ENCODE results near the gene SEC14L2.
"Not testable (repeated sequence)": the region's sequence is repeated elsewhere in the genome, so short reads cannot be mapped to it uniquely, and the experiment has no call there.

The SEC14L2 gene

DNA sequence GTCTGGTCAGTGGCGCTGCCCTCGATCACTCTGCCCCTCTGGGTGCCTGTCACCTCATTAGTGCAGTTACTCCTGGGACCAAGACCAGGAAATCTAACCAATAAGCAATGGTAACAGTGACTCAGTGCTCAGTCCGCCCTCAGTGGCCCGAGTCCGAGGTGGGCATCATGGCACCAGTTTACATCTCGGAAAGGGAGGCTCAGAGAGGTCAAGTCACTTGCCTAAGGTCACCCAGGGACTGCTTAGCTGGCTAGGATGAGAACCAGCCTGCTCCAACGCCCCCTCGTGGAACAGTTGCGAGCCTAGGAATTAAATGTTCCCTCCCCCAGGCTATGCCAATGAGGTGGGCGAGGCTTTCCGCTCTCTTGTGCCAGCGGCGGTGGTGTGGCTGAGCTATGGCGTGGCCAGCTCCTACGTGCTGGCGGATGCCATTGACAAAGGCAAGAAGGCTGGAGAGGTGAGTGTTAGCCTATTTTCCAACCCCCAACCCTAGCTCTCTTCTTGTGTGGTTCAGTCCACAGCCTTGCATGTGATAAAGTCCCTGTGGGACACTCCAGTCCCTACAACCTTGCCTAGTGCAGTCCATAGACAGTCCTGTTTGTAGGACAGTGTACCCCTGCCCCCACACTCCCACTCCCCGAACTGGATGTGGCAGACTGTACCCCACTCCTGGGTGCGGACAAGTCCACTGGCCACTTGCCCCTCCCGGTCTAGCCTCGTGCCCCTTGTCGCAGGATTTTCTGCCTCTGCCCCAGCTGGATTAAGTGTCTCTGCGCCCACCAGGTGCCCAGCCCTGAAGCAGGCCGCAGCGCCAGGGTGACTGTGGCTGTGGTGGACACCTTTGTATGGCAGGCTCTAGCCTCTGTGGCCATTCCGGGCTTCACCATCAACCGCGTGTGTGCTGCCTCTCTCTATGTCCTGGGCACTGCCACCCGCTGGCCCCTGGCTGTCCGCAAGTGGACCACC, 29.9 kb downstream of the SEC14L2 start:
- DNase-seq (ENCODE audit: low read depth in 3 of 3), result peak; percentile 73 to 91 (median 81)

DNA sequence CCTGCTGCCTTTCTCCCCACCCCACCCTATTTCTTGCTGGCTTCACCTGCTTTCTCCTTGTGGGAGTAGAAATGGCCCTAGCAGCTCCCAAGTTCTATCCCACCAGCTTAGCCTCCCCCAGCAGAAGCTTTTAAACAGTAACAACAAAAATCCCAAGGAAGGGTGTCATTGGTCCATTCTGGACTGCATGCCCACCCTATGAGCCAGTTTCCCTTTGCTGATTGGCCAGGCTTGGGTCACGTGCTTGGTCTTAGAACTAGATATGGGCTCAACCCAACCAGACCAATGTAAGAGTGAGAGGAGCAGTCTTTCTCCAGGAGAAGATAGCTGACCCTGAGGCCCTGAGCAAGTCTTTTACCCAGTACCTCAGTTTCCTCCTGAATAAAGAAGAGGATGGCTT, 31.1 kb downstream of the SEC14L2 start:
- DNase-seq (ENCODE audit: low read depth in 3 of 3), result no peak

DNA sequence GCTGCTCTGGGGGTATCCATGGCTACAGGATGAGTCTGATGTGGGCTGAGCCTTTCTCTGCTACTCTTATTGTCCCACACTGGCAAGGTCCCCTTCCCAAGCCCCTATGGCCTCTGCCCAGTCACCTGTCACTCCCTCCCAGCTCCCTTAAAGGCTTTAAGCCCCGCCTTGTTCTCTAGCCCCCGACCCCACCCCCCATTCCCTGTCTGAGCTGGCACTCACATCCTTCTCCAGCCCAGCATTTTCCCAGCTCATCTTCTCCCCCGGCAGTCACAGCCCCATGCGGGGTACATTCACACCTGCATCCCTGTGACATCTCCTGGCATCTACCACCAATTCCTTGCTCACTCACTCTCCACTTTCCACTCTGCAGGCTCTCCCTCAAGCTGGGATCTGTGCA, 33.1 kb downstream of the SEC14L2 start:
- DNase-seq (ENCODE audit: low read depth in 3 of 3), result no peak

DNA sequence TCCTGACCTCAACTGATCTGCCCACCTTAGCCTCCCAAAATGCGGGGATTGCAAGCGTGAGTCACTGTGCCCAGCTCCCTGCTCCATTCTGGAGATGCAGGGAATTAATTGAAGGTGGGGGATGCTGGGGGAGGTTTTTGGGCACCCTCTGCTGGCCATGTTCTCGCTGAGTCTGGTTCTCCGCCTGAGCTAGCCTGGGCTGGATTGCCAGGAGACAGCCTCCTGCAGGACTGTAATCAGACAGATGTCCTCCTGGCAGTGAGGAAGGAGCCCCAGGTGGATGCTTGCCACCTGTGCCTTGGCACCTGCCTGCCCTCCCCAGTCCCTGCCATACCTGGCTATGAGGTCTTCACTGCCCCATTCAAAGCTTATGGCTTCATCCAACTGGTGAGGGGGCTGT, 34.1 kb downstream of the SEC14L2 start:
- no peak for DNase-seq (ENCODE audit: low read depth in 3 of 3)

DNA sequence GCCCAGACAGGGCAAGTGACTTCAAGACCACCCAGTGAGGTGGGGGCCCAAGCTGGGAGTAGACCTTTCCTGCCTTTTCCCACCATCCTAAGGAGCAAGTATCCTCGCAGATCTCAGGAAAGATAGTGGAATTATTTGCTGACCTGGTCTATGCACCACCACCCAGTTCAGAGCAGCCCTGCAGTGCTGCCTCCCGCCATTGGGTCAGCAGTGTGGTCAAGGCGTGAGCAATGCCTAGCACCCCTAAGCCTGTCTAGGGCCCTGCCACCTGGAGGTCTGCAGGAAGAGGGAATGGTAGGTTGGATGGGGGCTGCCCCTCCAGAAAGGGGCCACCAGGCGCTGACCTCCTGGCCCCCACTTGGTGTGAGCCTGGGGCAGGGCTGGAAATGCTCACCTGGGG, 35.3 kb downstream of the SEC14L2 start:
- DNase-seq (ENCODE audit: low read depth in 3 of 3), result no peak

DNA sequence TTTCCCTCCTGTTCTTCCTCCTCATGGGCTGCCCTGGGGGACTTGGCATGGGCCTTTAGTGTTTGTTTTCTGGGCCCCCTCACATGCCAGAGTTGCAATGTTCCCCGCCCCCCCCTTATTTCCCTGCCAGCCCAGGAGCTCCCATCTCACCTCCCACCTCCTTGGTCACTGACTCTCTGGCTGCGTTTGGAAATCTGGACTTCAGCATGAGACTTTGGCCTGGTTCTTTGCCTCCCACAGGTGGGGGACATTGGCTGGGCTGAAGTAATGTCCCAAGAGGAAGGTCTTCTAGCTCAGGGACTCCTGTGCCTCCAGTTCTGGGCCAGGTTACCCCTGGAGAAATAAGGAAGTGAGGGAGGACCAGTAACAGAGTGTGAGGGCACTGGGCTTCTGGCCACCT, 35.7 kb downstream of the SEC14L2 start:
- no peak for DNase-seq (ENCODE audit: low read depth in 3 of 3)

DNA sequence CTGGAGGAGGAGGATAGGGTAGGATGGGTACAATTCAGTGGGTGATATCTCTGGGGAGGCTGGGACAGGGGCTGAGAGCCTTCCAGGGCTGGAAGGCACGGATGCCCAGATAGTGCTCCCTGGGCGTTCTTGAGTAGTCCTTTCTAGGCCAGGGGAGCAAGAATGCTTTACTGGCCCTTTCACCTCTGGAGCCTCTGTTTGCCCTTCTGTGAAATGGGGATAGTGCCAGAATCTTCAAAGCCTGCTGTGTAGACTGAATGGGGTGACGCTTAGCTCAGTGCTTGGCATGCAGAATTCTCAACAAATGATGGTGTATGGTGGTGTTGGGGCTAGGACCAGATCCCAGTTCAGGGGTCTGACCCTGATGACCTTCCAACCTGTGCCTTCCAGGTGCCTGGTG, 36.4 kb downstream of the SEC14L2 start:
- no peak for DNase-seq (ENCODE audit: low read depth in 3 of 3)

DNA sequence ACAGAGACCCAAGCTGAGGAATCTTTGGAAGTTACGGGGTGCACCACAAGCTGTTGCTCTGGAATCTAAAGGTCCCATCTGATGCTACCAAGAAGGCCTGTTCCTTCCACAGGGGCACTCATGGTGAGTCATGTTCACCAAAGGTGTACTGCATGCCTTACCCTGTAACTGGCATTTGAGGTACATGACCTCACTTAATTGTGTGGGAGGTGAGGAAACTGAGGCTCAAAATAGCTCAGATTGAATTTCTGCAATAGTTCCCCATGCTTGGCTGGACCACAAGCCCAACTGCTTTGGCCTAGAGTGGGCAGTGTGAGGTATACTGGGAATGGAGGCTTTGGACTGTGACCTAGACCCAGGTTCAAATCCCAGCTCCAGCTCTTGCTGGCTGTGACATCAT, 37.0 kb downstream of the SEC14L2 start:
- DNase-seq (ENCODE audit: low read depth in 3 of 3), result no peak

DNA sequence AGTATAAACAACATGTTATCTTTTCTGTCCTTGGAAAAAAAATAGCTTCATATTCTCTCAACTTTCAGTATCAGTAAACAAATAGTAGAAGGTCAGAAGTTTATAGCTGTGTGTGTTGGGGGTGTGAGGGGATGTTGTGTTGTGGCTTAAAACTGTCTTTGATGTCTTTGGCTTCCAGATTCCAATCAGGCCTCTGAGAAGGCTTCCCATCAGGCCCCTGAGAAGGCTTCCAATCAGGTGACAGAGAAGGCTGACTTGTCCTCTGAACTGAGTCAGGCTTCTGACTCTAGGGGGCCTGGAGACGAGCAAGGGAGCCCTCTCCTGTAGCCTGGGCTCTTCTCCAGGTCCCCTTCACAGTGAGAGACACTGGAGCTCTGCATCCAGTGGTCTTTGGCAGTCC, 38.0 kb downstream of the SEC14L2 start:
- no peak for DNase-seq (ENCODE audit: low read depth in 3 of 3)

DNA sequence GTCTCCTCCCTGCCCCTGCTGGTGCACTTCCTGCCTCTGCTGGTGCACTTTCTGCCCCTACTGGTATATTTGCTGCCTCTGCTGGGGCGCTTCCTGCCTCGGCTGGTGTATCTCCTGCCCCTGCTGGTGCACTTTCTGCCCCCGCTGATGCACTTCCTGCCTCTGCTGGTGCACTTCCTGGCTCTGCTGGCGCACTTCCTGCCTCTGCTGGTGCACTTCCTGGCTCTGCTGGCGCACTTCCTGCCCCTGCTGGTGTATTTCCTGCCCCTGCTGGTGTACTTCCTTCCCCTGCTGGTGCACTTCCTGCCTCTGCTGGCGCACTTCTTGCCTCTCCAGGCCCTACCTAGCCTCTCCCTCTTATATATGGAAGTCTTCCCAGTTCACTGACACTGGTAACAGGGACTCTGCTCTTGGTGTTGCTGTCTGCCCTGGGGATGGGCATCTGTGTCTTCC, 38.9 kb downstream of the SEC14L2 start:
- DNase-seq (ENCODE audit: low read depth in 3 of 3), result peak; percentile 59 to 71 (median 71)

DNA sequence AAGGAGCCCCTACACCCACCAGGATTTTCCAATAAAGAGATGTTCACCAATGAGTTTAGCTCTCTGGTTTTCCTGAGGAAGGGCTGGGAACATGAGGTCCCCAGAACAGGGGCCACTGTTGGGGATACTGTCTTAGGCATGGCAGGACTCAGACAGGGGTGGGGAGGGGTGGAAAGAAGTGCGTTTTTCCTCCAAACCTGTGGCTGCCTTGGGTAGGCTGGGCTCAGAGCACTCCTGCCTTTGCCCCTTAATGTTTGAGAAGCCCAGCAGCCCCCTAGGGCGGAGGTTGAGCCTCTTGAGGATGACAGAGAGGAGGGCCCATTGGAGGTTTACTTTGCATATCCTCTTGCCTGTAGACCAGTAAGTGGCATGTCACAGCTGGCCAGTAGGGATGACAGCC, 39.4 kb downstream of the SEC14L2 start:
- DNase-seq (ENCODE audit: low read depth in 3 of 3), result no peak

DNA sequence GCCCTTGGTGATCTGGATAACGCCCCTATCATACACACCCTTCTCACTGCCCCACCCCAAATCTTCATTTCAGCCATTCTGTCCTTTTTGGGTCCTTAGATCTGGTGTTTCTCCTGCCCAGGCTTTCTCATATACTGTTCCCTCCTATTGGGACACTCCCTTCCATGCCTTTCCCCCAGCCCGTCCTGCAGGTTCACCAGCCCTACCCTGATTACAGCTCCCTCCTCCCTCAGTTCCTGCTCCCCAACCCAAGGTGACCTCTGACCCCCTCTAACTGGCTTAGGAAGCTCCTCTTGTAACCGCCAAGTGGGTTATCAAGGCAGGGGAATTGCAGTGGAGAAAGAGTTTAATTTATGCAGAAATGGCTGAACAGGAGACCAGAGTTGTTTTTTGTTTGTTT, 41.7 kb downstream of the SEC14L2 start:
- no peak for DNase-seq (ENCODE audit: low read depth in 3 of 3)

DNA sequence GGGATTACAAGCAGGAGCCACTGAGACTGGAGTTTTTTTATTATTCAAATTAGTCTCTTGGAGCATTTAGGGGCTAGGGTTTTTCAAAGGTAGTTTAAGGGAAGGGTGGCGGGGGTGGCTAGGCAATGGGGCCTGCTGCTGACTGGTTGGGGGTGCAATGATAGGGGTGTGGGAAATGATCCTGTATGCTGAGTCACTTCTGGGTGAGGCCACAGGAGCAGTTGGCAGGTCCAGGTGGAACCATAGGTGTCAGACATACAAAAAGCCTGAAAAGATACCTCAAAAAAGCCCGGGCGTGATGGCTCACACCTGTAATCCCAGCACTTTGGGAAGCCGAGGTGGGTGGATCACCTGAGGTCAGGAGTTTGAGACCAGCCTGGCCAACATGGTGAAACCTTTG, 42.4 kb downstream of the SEC14L2 start:
- DNase-seq (ENCODE audit: low read depth in 3 of 3), result no peak

DNA sequence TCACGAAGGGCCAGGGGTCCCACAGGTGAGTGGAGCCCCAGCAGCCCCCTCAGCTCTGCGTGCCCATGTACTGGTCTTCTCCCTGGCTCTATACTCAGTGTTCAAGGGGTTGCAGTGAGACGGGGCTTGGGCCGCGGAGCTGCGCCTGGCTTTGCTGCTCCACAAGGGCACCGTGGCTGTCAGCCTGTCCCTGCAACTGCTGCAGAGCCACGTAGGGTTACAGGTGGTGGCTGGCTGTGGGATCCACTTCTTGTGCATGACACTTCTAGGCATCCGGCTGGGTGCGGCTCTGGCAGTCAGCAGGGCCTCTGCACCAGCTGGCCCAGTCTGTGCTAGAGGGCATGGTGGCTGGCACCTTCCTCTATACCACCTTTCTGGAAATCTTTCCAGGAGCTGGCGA, 43.0 kb downstream of the SEC14L2 start:
- no peak for DNase-seq (ENCODE audit: low read depth in 3 of 3)

DNA sequence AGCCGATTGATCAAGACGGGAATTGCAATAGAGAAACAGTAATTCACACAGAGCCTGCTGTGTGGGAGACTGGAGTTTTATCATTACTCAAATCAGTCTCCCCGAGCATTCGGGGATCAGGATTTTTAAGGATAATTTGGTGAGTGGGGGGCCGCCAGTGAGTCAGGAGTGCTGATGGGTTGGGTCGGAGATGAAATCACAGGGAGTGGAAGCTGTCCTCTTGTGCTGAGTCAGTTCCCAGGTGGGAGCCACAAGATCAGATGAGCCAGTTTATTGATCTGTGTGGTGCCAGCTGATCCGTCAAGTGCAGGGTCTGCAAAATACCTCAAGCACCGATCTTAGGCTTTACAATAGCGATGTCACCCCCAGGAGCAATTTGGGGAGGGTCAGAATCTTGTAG, 44.3 kb downstream of the SEC14L2 start:
- DNase-seq (ENCODE audit: low read depth in 3 of 3), result no peak

DNA sequence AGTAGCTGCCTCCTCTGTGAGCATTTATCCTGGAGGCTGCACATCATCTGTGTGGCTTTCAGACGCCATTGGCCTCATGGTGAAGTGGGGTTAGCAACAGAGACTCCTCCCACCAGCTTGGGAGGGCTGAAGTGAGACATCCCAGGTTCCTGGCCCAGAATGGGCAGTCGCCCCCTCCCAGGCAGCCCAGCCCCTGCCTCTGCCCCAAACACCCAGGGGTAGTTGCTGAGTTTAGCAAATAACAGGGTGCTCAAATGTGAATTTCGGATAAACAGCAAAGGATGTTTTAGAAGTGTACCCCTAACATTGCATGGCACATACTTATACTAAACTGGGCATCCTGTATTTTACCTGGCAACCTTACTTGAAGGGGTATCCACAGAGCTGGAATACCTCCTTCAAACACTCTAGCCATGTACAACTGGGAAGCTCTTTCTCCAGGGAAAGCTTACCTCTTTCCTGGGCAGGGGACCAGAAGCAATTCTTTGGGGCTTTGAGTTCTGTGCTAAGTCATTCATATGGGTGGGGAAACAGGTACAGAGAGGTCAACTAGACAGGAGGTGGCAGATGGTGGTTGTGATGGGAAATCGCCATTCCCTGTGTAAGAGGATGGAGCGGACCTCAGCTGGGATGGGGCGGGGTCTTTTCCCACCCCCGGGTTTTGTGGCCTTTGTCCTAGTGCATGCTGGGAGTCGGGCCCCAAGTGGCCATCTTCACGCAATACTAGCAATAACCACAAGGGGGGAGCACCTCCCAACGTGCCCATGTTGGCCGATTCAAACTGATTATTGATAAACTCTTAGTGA, 48.0 kb downstream of the SEC14L2 start:
- DNase-seq (ENCODE audit: low read depth in 3 of 3), result peak in 1 of 3 experiments; percentile 52

DNA sequence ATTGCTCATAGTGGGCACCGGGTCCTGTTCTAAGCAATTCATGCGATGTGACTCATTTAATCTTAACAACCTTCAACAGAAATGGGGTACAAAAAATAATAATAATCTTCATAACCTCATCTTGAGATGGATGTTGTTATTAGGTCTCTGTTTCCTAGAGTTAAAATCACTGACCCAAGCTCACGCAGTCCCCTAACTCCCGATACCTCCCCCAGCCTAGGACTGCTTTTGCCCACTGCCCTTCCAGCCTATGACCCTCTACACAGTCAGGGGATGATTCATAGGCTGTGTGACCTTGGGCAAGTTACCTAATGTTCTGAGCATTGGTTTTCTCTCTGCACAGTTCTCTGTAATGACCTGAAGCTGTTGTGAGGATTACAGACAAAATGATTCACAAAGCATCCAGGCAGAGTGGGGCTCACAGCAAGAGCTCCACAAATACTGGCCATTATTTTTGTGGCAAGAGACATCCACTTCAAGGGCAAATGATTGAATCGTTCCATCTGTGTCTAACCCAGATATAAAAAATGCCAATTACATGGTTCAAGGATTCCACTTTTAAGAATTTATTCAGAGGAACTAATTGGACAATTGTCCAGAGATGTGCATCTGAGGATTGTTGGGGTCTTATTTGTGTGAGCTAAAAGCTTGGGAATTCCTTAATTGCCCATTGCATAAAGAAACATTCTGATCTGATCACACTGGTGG, 48.8 kb downstream of the SEC14L2 start:
- no peak for DNase-seq (ENCODE audit: low read depth in 3 of 3)

DNA sequence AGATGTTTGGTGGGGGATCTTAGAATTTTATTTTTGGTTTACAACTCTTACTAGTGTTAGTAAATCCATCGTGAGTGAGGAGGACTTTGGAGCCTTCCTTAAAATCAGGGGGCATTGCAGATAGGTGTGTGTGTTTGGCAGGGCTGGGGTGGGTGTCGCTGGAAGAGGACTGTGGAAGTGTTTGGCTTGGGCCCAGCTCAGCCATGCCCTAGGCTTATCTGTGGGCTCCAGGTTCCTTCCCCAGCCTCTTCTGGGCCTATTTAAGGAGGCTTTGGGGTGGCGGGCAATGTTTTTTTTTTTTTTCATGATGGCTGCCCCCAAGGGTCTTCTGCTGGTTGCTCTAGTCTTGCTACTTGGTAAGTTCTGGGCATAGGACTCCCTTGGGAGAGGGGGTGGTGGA, 50.8 kb downstream of the SEC14L2 start:
- DNase-seq (ENCODE audit: low read depth in 3 of 3), result no peak

DNA sequence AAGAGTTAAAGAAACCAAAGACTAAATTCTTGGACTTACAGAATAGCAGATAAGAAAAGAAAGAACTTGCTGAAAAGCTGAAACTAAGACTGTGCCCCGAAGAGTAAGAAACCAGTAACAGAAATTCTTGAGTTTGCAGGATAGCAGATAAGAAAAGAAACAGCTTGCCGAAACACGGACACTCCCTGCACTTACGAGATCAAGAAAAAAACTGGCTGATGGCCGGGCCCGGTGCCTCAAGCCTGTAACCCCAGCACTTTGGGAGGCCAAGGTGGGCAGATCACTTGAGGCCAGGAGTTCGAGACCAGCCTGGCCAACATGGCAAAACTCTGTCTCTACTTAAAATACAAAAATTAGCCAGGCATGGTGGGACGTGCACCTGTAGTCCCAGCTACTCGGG, 54.7 kb downstream of the SEC14L2 start:
- not testable (repeated sequence) for DNase-seq (ENCODE audit: low read depth in 3 of 3)

DNA sequence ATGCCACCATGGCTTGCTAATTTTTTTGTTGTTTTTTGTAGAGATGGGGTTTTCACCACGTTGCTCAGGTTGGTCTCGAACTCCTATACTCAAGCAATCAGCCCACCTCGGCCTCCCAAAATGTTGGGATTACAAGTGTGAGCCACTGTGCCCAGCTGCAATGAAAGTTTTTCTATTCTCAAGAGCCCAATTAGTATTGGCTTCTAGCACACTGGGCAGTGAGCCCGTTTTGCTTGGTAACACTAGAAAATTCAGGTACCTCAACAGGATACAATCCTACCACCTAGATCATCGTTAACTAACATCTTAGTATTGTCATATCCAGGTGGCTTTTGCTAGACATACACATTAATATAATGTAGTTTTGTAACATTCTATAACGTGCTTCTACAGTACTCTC, 56.0 kb downstream of the SEC14L2 start:
- no peak for DNase-seq (ENCODE audit: low read depth in 3 of 3)

DNA sequence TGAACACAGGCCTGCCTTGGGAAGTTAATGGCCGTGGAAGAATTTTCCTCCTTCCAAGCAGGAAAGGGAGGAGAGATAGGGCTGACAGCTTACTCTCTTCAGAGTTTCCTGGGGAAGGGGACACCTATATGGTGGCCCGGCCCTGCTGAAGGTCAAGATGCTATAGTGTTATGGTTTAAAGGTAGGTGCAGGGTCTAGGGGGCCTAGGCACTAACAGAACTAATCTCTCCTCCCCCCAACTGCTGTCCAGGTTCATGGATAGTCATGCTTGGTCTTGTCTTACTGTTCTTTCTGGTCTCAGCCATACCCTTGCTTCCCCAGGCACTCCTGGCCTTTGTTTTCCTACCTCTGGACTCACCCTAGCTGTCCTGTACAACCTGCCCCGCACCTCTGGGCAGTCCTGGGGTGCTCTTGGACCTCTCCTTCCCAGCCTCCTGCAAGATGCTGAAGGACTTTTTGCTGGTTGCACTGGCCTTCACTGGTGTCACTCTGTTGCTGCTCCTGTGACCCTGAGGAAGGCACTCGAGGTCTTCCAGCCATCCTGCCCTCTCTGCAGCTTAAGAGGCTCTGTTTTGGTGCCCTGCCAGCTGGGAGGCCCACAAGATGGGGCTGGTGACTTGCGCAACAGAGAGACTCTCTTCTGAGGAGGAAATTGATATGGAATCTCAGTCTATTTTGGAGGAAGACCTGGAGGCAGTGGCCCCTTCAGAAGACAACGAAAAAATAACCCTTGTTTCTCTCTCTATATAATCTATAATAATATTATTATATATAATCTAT, 57.1 kb downstream of the SEC14L2 start:
- peak in 1 of 3 experiments; percentile 33 for DNase-seq (ENCODE audit: low read depth in 3 of 3)

Measured in stimulated activated CD4-positive, alpha-beta T cell treated with anti-CD3 and anti-CD28 coated beads, TNF-alpha, amount 100 ng/mL, for 24 hours (primary cell).